Measurements from ENCODE around the gene FANK1. TPM values are rescaled to one million over a fixed set of nuclear protein-coding genes. Genes with fewer than 3 reads are reported as not detected.

The FANK1 gene
- polyA plus RNA-seq, 3 donors = 0.20 TPM; not detected in 2

GRCh38 chr10:125859128-125859817 is 37.1 kb upstream of the FANK1 start:
- no peak overlapping the region for H3K4me3 ChIP-seq (replicated peaks in 1 of 3; ENCODE audit: low read depth in 2 of 3, low read length in 3 of 3)
- H2AFZ ChIP-seq (ENCODE audit: insufficient read depth, low read depth, low read length, poor library complexity, severe bottlenecking) = no peak overlapping the region
- Mint-ChIP-seq H3K4me3 (no peak overlapping the region), H3K4me1 (no peaks in the 10 kb centered on the region), H3K9me3 (no peaks in the 10 kb centered on the region), H3K27me3 (ENCODE audit: low read depth in 3 of 3) (no peaks in the 10 kb centered on the region), H3K27ac (no peak overlapping the region), H3K36me3 (peaks cover 24 to 46% of the 10 kb centered on the region in 2 donors)
- H3K36me3 ChIP-seq (replicated peaks in 1 of 2; ENCODE audit: control insufficient read depth in 1 of 2, insufficient read depth in 2 of 2, low read length in 2 of 2) = peaks cover 10 to 41% of the 10 kb centered on the region in 2 donors
- DNase-seq = no peak
- no peak overlapping the region for H3K27ac ChIP-seq (ENCODE audit: low read depth in 1 of 2, low read length in 2 of 2)
- H4K20me1 ChIP-seq (ENCODE audit: insufficient read depth, low read length) = no peaks in the 10 kb centered on the region
- TF ChIP-seq CTCF (IDR thresholded peaks at IDR 0.05) = no peak
- intact Hi-C loops (cut with micrococcal nuclease) = no loop called here
- no peaks in the 10 kb centered on the region for H3K9me3 ChIP-seq (replicated peaks in 1 of 2; ENCODE audit: control insufficient read depth in 1 of 2, insufficient read depth in 1 of 2, low read length in 2 of 2)
- H3K27me3 ChIP-seq (ENCODE audit: control insufficient read depth in 2 of 2, insufficient read depth in 2 of 2, low read length in 2 of 2) = no peaks in the 10 kb centered on the region
- H3K4me1 ChIP-seq (ENCODE audit: control insufficient read depth in 1 of 2, insufficient read depth in 2 of 2, low read length in 2 of 2) = no peaks in the 10 kb centered on the region
- H3K4me2 ChIP-seq (replicated peaks; ENCODE audit: extremely low read depth, low read length, poor library complexity, severe bottlenecking) = no peak overlapping the region
- H3K9ac ChIP-seq (ENCODE audit: insufficient read depth, low read length, poor library complexity, severe bottlenecking) = no peak overlapping the region
- no CpG with 5 or more reads among the region's 4 CpGs for WGBS (ENCODE audit: insufficient coverage)
- no peaks in the 10 kb centered on the region for H3K79me2 ChIP-seq (ENCODE audit: insufficient read depth, low read length)

- intact Hi-C loops (cut with micrococcal nuclease) = loop anchor here in 1 of 2 donors (10.0 kb wide), 1 partner anchor 880 kb away; no protein-coding TSS in a partner anchor
- H3K9me3 ChIP-seq (replicated peaks in 1 of 2; ENCODE audit: control insufficient read depth in 1 of 2, insufficient read depth in 1 of 2, low read length in 2 of 2) = no peaks in the 10 kb centered on the region
- no peak overlapping the region for H3K4me3 ChIP-seq (replicated peaks in 1 of 3; ENCODE audit: low read depth in 2 of 3, low read length in 3 of 3)
- Mint-ChIP-seq H3K4me3 (no peak overlapping the region), H3K27me3 (ENCODE audit: low read depth in 3 of 3) (peaks cover 0 to 2% (median 2%) of the 10 kb centered on the region in 3 donors), H3K27ac (no peak overlapping the region), H3K9me3 (no peaks in the 10 kb centered on the region), H3K4me1 (no peaks in the 10 kb centered on the region), H3K36me3 (peaks cover 24 to 38% of the 10 kb centered on the region in 2 donors)
- no peak overlapping the region for H3K27ac ChIP-seq (ENCODE audit: low read depth in 1 of 2, low read length in 2 of 2)
- H3K9ac ChIP-seq (ENCODE audit: insufficient read depth, low read length, poor library complexity, severe bottlenecking) = no peak overlapping the region
- TF ChIP-seq CTCF (IDR thresholded peaks at IDR 0.05) = no peak
- H3K27me3 ChIP-seq (ENCODE audit: control insufficient read depth in 2 of 2, insufficient read depth in 2 of 2, low read length in 2 of 2) = no peaks in the 10 kb centered on the region
- H4K20me1 ChIP-seq (ENCODE audit: insufficient read depth, low read length) = no peaks in the 10 kb centered on the region
- DNase-seq = no peak
- H3K4me1 ChIP-seq (ENCODE audit: control insufficient read depth in 1 of 2, insufficient read depth in 2 of 2, low read length in 2 of 2) = no peaks in the 10 kb centered on the region
- no peak overlapping the region for H2AFZ ChIP-seq (ENCODE audit: insufficient read depth, low read depth, low read length, poor library complexity, severe bottlenecking)
- H3K79me2 ChIP-seq (ENCODE audit: insufficient read depth, low read length) = no peaks in the 10 kb centered on the region
- H3K36me3 ChIP-seq (replicated peaks in 1 of 2; ENCODE audit: control insufficient read depth in 1 of 2, insufficient read depth in 2 of 2, low read length in 2 of 2) = peaks cover 14 to 43% of the 10 kb centered on the region in 2 donors
- no peak overlapping the region for H3K4me2 ChIP-seq (replicated peaks; ENCODE audit: extremely low read depth, low read length, poor library complexity, severe bottlenecking)
- WGBS (ENCODE audit: insufficient coverage) = 92% methylated on average over 2 of the region's 3 CpGs
Measured at GRCh38 chr10:125865120-125865519, 31.2 kb upstream of the FANK1 start.

Data from CD14-positive monocyte (primary cell).